Nephron progenitor cell (in vitro differentiated cells): ENCODE results near the gene HSH2D.

Experiments used
- DNase-seq: peaks from one replicate; pipeline ENCODE4 v3.0.0; 2021
- H3K27ac Mint-ChIP-seq: 2 replicates; pipeline ENCODE4 v1.8.0; 2021; ENCODE audit warnings: mild to moderate bottlenecking, moderate library complexity, mixed read lengths
- H3K27me3 Mint-ChIP-seq: 2 replicates; pipeline ENCODE4 v1.8.0; 2021; ENCODE audit warnings: mild to moderate bottlenecking, low read depth, mixed read lengths; ENCODE audit not compliant: poor library complexity
- H3K36me3 Mint-ChIP-seq: 2 replicates; pipeline ENCODE4 v1.8.0; 2021; ENCODE audit warnings: low read depth, mixed read lengths
- H3K4me1 Mint-ChIP-seq: 2 replicates; pipeline ENCODE4 v1.8.0; 2021; ENCODE audit warnings: mixed read lengths
- H3K4me3 Mint-ChIP-seq: 2 replicates; pipeline ENCODE4 v1.8.0; 2021; ENCODE audit warnings: mild to moderate bottlenecking, moderate library complexity, mixed read lengths
- H3K9me3 Mint-ChIP-seq: 2 replicates; pipeline ENCODE4 v1.8.0; 2021; ENCODE audit warnings: mild to moderate bottlenecking, moderate library complexity, mixed read lengths
- TF ChIP-seq, protein P1 (sequence below): fragments of 200-600 bp; sonication (generic); IDR thresholded peaks from 2 replicates; pipeline ENCODE4 v1.5.0; 2021; ENCODE audit warnings: antibody characterized with exemption

The HSH2D gene, protein sequence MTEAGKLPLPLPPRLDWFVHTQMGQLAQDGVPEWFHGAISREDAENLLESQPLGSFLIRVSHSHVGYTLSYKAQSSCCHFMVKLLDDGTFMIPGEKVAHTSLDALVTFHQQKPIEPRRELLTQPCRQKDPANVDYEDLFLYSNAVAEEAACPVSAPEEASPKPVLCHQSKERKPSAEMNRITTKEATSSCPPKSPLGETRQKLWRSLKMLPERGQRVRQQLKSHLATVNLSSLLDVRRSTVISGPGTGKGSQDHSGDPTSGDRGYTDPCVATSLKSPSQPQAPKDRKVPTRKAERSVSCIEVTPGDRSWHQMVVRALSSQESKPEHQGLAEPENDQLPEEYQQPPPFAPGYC

DNA sequence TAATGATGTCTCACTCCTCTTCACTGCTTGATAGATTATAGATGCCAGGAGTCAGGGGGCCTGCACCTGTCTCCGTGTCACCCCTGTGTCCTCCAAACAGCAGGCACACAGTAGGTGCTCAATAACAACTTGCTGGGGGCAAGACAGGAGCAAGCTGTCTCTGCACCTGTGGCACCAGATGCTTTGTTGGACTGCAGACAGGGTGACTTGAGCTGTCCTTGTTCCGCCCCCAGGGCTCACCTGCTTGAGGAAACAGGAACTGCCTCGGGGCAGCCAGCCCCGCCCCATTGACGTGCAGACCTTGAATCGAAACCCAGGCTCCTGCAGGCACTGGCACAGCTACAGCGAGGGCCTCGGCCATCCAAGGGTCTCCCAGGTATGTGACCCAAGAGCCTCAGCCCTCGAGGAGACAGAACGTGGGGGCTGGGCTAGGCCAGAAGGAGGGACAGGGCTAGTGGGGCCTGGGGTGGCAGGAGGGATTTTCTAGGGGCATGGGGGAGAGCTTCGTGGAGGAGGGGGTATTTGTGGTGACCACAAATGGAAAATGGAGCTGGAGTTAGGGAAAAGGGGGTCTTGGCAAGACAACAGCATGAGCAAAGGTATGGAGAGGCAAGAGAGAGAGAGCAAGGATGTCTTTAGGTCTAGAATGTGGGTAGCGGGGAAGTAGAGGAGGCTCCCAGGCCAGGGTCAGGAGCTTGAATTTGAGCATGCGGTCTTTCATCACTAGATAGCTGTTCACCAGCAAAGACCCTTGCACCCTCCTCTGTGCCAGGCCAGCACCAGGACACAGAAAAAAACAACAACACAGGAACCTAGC, at the start of gene HSH2D:
Gene HSH2D (plus strand): TSS at position 287 of the 817 bp plus-strand sequence. CDS start 5,066 bp downstream, outside the sequence.
- Mint-ChIP-seq H3K36me3 (no peaks in the 10 kb centered on the region), H3K4me1 (no peaks in the 10 kb centered on the region), H3K9me3 (no peaks in the 10 kb centered on the region), H3K4me3 (no peak within 1 kb of the TSS), H3K27me3 (peaks cover 19% of the 10 kb centered on the region), H3K27ac (no peak within 1 kb of the TSS)
- DNase-seq = no peak
- TF ChIP-seq, protein P1, sequence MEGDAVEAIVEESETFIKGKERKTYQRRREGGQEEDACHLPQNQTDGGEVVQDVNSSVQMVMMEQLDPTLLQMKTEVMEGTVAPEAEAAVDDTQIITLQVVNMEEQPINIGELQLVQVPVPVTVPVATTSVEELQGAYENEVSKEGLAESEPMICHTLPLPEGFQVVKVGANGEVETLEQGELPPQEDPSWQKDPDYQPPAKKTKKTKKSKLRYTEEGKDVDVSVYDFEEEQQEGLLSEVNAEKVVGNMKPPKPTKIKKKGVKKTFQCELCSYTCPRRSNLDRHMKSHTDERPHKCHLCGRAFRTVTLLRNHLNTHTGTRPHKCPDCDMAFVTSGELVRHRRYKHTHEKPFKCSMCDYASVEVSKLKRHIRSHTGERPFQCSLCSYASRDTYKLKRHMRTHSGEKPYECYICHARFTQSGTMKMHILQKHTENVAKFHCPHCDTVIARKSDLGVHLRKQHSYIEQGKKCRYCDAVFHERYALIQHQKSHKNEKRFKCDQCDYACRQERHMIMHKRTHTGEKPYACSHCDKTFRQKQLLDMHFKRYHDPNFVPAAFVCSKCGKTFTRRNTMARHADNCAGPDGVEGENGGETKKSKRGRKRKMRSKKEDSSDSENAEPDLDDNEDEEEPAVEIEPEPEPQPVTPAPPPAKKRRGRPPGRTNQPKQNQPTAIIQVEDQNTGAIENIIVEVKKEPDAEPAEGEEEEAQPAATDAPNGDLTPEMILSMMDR = no peak

DNA sequence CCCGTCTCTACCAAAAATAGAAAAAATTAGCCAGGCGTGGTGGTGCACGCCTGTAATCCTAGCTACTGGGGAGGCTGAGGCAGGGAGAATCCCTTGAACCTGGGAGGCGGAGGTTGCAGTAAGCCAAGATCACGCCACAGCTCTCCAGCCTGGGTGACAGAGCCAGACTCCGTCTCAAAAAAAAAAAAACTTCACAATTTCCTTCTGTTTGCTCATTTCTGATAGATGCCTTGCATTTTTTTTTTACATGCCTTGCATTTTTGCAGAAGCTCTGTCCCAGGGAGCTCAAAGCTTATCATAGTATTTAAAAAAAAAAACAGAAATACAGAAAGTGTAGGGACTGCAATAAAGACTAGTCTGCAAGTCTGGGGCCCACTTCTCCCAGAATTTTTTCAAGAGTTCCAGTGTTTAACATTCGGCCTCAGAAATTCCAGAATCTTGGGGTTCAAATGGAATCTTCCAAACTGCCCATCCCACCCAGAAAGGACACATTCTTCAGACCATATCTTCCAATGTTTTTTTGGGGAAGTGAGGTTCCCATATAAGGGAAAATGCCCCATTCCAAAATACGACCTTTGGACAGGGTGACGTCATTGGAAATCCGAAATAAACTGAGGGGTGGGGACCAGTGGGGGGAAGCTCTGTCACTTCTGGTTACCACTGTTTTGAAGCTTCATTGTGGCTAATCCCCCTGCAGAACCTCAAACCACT, 49.0 kb upstream of the HSH2D start:
- Mint-ChIP-seq H3K4me1 (peaks cover 27% of the 10 kb centered on the region), H3K36me3 (peaks cover 89% of the 10 kb centered on the region), H3K27me3 (peaks cover 7% of the 10 kb centered on the region), H3K27ac (peak overlapping the region; percentile 96), H3K9me3 (no peaks in the 10 kb centered on the region), H3K4me3 (no peak overlapping the region)
- no peak for DNase-seq
- TF ChIP-seq, protein P1 = no peak

DNA sequence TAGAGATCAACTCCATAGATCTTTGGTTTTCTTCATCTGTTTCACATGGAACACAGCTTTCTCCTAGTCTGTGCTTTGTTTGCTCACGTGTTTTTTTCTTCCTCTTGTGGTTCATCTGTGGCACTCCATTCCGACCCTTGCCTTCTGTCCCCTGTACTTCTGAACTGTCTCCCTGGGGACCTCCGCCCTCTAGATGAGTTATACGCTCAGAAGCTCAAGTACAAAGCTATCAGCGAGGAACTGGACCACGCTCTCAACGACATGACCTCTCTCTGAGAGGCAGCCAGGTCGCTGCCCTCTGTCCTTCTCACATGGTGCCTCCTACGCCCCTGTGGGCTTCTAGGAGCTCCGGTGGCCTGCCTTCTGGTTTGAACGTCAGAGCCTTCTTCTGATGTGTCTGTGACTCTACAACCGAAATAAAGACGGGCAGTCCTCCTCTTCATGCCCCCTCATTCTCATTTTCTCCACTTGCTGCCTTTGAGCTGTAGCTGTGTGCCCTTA, 48.4 kb upstream of the HSH2D start:
- peaks cover 88% of the 10 kb centered on the region for H3K36me3 Mint-ChIP-seq
- H3K27me3 Mint-ChIP-seq = peaks cover 7% of the 10 kb centered on the region
- H3K9me3 Mint-ChIP-seq = no peaks in the 10 kb centered on the region
- H3K4me3 Mint-ChIP-seq = peak overlapping the region; percentile 36
- peak overlapping the region; percentile 96 for H3K27ac Mint-ChIP-seq
- peaks cover 26% of the 10 kb centered on the region for H3K4me1 Mint-ChIP-seq
- DNase-seq = no peak
- TF ChIP-seq, protein P1 = no peak

DNA sequence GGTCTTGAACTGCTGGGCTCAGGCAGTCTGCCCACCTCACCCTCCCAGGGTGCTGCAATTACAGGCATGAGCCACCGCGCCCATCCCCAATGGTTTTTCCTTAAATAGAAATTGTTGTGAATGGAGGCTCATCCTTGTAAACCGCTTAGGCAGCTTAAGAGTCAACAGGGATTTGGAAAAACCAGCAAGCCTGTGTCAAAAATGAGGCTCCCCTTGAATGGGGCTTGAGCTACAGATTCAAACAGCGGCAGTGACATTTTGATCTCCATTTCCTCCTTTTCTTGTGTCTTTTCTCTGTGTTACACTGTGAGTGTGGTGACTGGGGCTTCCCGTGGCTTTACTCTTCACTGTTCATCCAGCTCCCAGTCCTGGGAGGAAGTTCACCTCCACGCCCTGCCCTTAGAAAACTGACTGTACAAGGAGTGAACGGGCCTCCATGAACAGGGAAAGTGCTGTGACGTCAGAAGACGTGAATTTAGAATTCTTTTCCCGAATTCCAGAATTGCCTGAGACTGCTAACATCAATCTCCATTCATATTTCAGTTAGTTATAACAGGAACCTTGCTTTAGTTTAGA, 47.1 kb upstream of the HSH2D start:
- peaks cover 83% of the 10 kb centered on the region for H3K36me3 Mint-ChIP-seq
- no peak for DNase-seq
- no peak overlapping the region for H3K4me3 Mint-ChIP-seq
- H3K9me3 Mint-ChIP-seq = no peaks in the 10 kb centered on the region
- peaks cover 7% of the 10 kb centered on the region for H3K27me3 Mint-ChIP-seq
- H3K27ac Mint-ChIP-seq = peak overlapping the region; percentile 77
- H3K4me1 Mint-ChIP-seq = peaks cover 26% of the 10 kb centered on the region
- TF ChIP-seq, protein P1 = no peak

DNA sequence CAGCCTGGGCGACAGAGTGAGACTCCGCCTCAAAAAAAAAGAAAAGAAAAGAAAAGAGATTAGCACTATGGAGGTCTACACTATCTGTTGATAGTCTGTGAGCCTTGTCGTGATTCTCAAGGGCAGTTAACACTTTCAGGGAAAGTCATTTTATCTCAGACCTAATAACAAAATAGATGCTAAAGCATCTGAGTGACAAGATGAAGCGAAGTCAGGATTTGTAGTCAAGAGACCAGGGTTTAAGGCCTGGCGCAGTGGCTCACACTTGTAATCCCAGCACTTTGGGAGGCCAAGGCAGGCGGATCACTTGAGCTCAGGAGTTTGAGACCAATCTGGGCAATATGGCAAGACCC, 45.1 kb upstream of the HSH2D start:
- Mint-ChIP-seq H3K36me3 (peaks cover 77% of the 10 kb centered on the region), H3K9me3 (no peaks in the 10 kb centered on the region), H3K27me3 (no peaks in the 10 kb centered on the region), H3K4me3 (no peak overlapping the region), H3K27ac (no peak overlapping the region), H3K4me1 (peaks cover 18% of the 10 kb centered on the region)
- TF ChIP-seq, protein P1 = no peak
- DNase-seq = no peak
